K562 (cell line): ENCODE data around the gene RUNX1. TPM values are rescaled to one million over a fixed set of nuclear protein-coding genes. Genes with fewer than 3 reads are reported as not detected.

Experiments
- HNRNPLL ChIP-seq: fragments of 200-400 bp; formaldehyde crosslinking; IDR thresholded peaks from 2 replicates; pipeline ENCODE4 v1.6.1; 2017; ENCODE audit warnings: low read length, low read depth, mild to moderate bottlenecking; ENCODE audit not compliant: poor library complexity, severe bottlenecking
- KDM5B ChIP-seq: fragments of 200-600 bp; sonication (generic); IDR thresholded peaks from 2 replicates; pipeline ENCODE4 v1.6.1; 2012; ENCODE audit warnings: low read depth, mild to moderate bottlenecking, moderate library complexity, low read length, control low read depth, inconsistent platforms; ENCODE audit not compliant: insufficient replicate concordance
- MYC ChIP-seq, 2 experiments: fragments of 250-450 bp in 1 of 2; sonication (Bioruptor Pico) in 1 of 2; IDR thresholded peaks; 2 replicates each; pipeline versions ENCODE4 v1.5.1 to v1.6.1; 2012 to 2021; ENCODE audit warnings: low read depth in 2 of 2, borderline replicate concordance in 1 of 2, improper control_type of control experiment in 1 of 2, low read length in 1 of 2, mild to moderate bottlenecking in 1 of 2, moderate library complexity in 1 of 2
- MYNN ChIP-seq, 2 experiments: sonication (generic); formaldehyde crosslinking in 1 of 2; IDR thresholded peaks; 2 replicates each; pipeline versions ENCODE4 v1.5.0 to v1.6.1; 2016 to 2020; ENCODE audit warnings: antibody characterized with exemption in 1 of 2, missing genetic modification reagents in 1 of 2
- PBX2 ChIP-seq, 2 experiments: IDR thresholded peaks in 1 of 2; conservative IDR thresholded peaks in 1 of 2; 2 replicates each; pipeline ENCODE4 v1.6.1; 2016; ENCODE audit warnings: low read depth in 2 of 2, mild to moderate bottlenecking in 1 of 2, missing compliant biosample characterization in 1 of 2, missing genetic modification characterization in 1 of 2, moderate library complexity in 1 of 2
- RBM17 ChIP-seq: fragments of 200-400 bp; formaldehyde crosslinking; IDR thresholded peaks from 2 replicates; pipeline ENCODE4 v1.6.1; 2017; ENCODE audit warnings: low read depth, mild to moderate bottlenecking, low read length, borderline replicate concordance
- REST ChIP-seq, 2 experiments: fragments of 450-650 bp; formaldehyde crosslinking in 1 of 2; IDR thresholded peaks; 2 replicates each; pipeline versions ENCODE4 v1.4.0 to v1.6.1; 2014 to 2020; ENCODE audit warnings: mild to moderate bottlenecking in 2 of 2, borderline replicate concordance in 1 of 2, low read depth in 1 of 2
- SAFB ChIP-seq: fragments of 200-400 bp; formaldehyde crosslinking; IDR thresholded peaks from 2 replicates; pipeline ENCODE4 v1.6.1; 2017; ENCODE audit warnings: low read depth, low read length, borderline replicate concordance
- polyA plus RNA-seq, 8 experiments: library from polyadenylated mRNA; depleted of rRNA in 4 of 8; stranded (reverse) in 5 of 8; unstranded in 3 of 8; fragments of >200 nt; fragmentation: Nextera tagmentation in 2 of 8; fragmentation: Illumina TruSeq in 1 of 8; extraction: Ambion mirVana in 2 of 8; extraction: Trizol in 1 of 8; gene quantifications; 2 replicates each; pipeline versions ENCODE4 v1.2.1 to v1.2.3, GENCODE V29; 2011 to 2014; ENCODE audit warnings: inconsistent platforms in 1 of 8, missing spikeins in 1 of 8
- total RNA-seq, 7 experiments: library from RNA; depleted of rRNA in 6 of 7; stranded (reverse); fragments of >200 nt in 6 of 7; fragmentation: Illumina TruSeq in 2 of 7; extraction: Trizol in 2 of 7; gene quantifications; 2 replicates each; pipeline versions ENCODE4 v1.2.1 to v1.2.3, GENCODE V29; 2011 to 2021; ENCODE audit warnings: low replicate concordance in 1 of 7
- TF ChIP-seq, protein P1 (sequence below): IDR thresholded peaks from 2 replicates; pipeline ENCODE4 v1.6.1; 2011; ENCODE audit not compliant: insufficient read length; ENCODE audit errors: extremely low read depth
- TF ChIP-seq, protein P2 (sequence below): fragments of 250-450 bp; sonication (Bioruptor Pico); IDR thresholded peaks from 2 replicates; pipeline ENCODE4 v1.4.0; 2020; ENCODE audit warnings: mild to moderate bottlenecking

The RUNX1 gene
- total and polyA plus RNA-seq, 9 of the 15 experiments (the other 6 are each of a cell fraction or from before 2014, with no cell fraction given), result 2.2 to 68.6 (median 17.8) TPM

DNA sequence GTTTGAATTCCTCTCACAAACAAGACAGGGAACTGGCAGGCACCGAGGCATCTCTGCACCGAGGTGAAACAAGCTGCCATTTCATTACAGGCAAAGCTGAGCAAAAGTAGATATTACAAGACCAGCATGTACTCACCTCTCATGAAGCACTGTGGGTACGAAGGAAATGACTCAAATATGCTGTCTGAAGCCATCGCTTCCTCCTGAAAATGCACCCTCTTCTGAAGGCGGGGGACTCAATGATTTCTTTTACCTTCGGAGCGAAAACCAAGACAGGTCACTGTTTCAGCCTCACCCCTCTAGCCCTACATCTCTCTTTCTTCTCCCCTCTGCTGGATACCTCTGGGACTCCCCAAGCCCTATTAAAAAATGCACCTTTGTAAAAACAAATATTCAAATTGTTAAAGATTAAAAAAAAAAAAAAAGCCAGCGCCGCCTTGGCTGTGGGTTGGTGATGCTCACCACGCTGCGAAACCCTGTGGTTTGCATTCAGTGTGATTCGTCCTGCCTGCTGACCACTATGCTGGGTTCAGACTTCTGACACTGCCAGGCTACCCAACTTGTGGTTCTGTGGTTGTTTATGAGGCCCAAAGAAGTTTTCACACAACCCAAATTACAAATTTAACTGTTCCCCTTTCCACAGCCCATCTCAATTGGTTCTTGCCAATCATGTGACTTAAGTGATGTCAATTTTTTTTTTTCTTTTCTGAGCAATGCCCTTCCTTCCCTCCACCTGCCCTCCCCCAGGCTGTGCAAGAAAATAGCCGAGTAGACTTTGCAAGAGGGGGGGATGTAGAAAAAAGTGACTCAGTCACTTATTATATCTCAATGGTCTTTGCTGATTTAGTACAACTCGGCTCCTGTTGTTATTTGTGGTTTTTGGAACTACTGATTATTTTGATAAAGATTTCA lies at the start of gene RUNX1 (continued):
- TF ChIP-seq PBX2 (CRISPR knock-in tag; IDR thresholded peaks at IDR 0.05; ENCODE audit: low read depth) (no peak), PBX2 (tag; conservative IDR thresholded peaks at IDR 0.05; ENCODE audit: low read depth) (no peak), RBM17 (no peak), REST (IDR thresholded peaks at IDR 0.05; ENCODE audit: borderline replicate concordance) (no peak), REST (CRISPR knock-in tag; IDR thresholded peaks at IDR 0.05; ENCODE audit: low read depth) (no peak), KDM5B (no peak), SAFB (no peak), HNRNPLL (no peak), MYNN (IDR thresholded peaks at IDR 0.05) (no peak), MYNN (CRISPR knock-in tag; IDR thresholded peaks at IDR 0.05) (no peak), MYC (IDR thresholded peaks at IDR 0.05; ENCODE audit: low read depth, low read length) (no peak), MYC (CRISPR knock-in tag; IDR thresholded peaks at IDR 0.05; ENCODE audit: borderline replicate concordance, low read depth) (no peak)
- TF ChIP-seq, protein P1, sequence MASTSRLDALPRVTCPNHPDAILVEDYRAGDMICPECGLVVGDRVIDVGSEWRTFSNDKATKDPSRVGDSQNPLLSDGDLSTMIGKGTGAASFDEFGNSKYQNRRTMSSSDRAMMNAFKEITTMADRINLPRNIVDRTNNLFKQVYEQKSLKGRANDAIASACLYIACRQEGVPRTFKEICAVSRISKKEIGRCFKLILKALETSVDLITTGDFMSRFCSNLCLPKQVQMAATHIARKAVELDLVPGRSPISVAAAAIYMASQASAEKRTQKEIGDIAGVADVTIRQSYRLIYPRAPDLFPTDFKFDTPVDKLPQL, result no peak
- TF ChIP-seq, protein P2, sequence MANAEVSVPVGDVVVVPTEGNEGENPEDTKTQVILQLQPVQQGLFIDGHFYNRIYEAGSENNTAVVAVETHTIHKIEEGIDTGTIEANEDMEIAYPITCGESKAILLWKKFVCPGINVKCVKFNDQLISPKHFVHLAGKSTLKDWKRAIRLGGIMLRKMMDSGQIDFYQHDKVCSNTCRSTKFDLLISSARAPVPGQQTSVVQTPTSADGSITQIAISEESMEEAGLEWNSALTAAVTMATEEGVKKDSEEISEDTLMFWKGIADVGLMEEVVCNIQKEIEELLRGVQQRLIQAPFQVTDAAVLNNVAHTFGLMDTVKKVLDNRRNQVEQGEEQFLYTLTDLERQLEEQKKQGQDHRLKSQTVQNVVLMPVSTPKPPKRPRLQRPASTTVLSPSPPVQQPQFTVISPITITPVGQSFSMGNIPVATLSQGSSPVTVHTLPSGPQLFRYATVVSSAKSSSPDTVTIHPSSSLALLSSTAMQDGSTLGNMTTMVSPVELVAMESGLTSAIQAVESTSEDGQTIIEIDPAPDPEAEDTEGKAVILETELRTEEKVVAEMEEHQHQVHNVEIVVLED (CRISPR knock-in tag), result no peak
